Astrocyte of the cerebellum (primary cell): ENCODE measurements around the gene PCDH15.

Experiments used
- DNase-seq: peaks from one replicate; pipeline ENCODE4 v3.0.0-alpha.2; 2011; ENCODE audit warnings: low read depth
- H3K4me3 ChIP-seq: 2 replicates; pipeline ENCODE4 v1.5.1; 2011; ENCODE audit warnings: mild to moderate bottlenecking, low read depth, low read length, moderate library complexity
- CTCF ChIP-seq: IDR thresholded peaks from 2 replicates; pipeline ENCODE4 v1.5.1; 2012; ENCODE audit warnings: low read length, low read depth, moderate library complexity, mild to moderate bottlenecking; ENCODE audit errors: missing control alignments
- in situ Hi-C: cut with HindIII; loops from 2 replicates; pipeline ENCODE4 v1.10.0; 2017; ENCODE audit warnings: low sequenced_read_pairs

Gene PCDH15

GRCh38 chr10:54772468-54773122, 28.4 kb downstream of the PCDH15 start:
- H3K4me3 ChIP-seq, result no peak overlapping the region
- in situ Hi-C loops, result no loop called here
- no peak for TF ChIP-seq CTCF
- no peak for DNase-seq

- H3K4me3 ChIP-seq, result no peak overlapping the region
- no peak for TF ChIP-seq CTCF
- in situ Hi-C loops, result no loop called here
- DNase-seq, result no peak
These were observed 32.0 kb downstream of the PCDH15 start for GRCh38 chr10:54769051-54769450.

- in situ Hi-C loops, result no loop called here
- H3K4me3 ChIP-seq, result no peak overlapping the region
- no peak for TF ChIP-seq CTCF
These were observed 42.2 kb downstream of the PCDH15 start for GRCh38 chr10:54758791-54759190.

GRCh38 chr10:54749623-54750022, 51.4 kb downstream of the PCDH15 start:
- TF ChIP-seq CTCF, result no peak
- H3K4me3 ChIP-seq, result no peak overlapping the region

More at GRCh38 chr10:54758791-54759190, 42.2 kb downstream of the PCDH15 start:
- DNase-seq, result no peak

GRCh38 chr10:54745436-54745835, 55.6 kb downstream of the PCDH15 start:
- H3K4me3 ChIP-seq, result no peak overlapping the region
- in situ Hi-C loops, result no loop called here
- TF ChIP-seq CTCF, result no peak
- DNase-seq, result no peak

More at GRCh38 chr10:54749623-54750022, 51.4 kb downstream of the PCDH15 start:
- no peak for DNase-seq
- in situ Hi-C loops, result no loop called here

GRCh38 chr10:54742416-54742815, 58.6 kb downstream of the PCDH15 start:
- H3K4me3 ChIP-seq, result no peak overlapping the region
- no peak for TF ChIP-seq CTCF
- in situ Hi-C loops, result no loop called here
- no peak for DNase-seq
